ENCODE measurements around the gene SUMF1. TPM values are rescaled to one million over a fixed set of nuclear protein-coding genes. Genes with fewer than 3 reads are reported as not detected.

The SUMF1 gene
- total RNA-seq, 1 donor = 94.5 TPM

- Histone ChIP-seq H3K36me3 (ENCODE audit: insufficient read depth, low read length) (no peaks in the 10 kb centered on the region), H3K9me3 (ENCODE audit: low read depth, low read length) (no peaks in the 10 kb centered on the region), H4K20me1 (ENCODE audit: insufficient read depth, low read length) (no peaks in the 10 kb centered on the region), H3K4me2 (ENCODE audit: insufficient read depth, low read length) (no peak overlapping the region), H2AFZ (ENCODE audit: low read length) (no peak overlapping the region), H3K79me2 (ENCODE audit: insufficient read depth, low read length) (no peaks in the 10 kb centered on the region), H3K4me1 (ENCODE audit: insufficient read depth, low read length) (peaks cover 2% of the 10 kb centered on the region), H3K27ac (ENCODE audit: low read depth, low read length) (no peak overlapping the region), H3K27me3 (ENCODE audit: insufficient read depth, low read length) (no peaks in the 10 kb centered on the region), H3K4me3 (ENCODE audit: insufficient read depth, low read length) (no peak overlapping the region)
- no peak for TF ChIP-seq CTCF (IDR thresholded peaks at IDR 0.05; ENCODE audit: extremely low read depth, low read depth, low read length)
- DNase-seq (ENCODE audit: insufficient read length, low spot score, missing footprints) = no peak
Observed at GRCh38 chr3:4410606-4411005, 56.5 kb downstream of the SUMF1 start.

- TF ChIP-seq CTCF (IDR thresholded peaks at IDR 0.05; ENCODE audit: extremely low read depth, low read depth, low read length) = no peak
- no peak overlapping the region for H3K27ac ChIP-seq (ENCODE audit: low read depth, low read length)
- no peaks in the 10 kb centered on the region for H3K9me3 ChIP-seq (ENCODE audit: low read depth, low read length)
- no peaks in the 10 kb centered on the region for H3K79me2 ChIP-seq (ENCODE audit: insufficient read depth, low read length)
- H3K36me3 ChIP-seq (ENCODE audit: insufficient read depth, low read length) = no peaks in the 10 kb centered on the region
- no peaks in the 10 kb centered on the region for H4K20me1 ChIP-seq (ENCODE audit: insufficient read depth, low read length)
- no peak for DNase-seq (ENCODE audit: insufficient read length, low spot score, missing footprints)
- H3K4me3 ChIP-seq (ENCODE audit: insufficient read depth, low read length) = no peak overlapping the region
- H3K27me3 ChIP-seq (ENCODE audit: insufficient read depth, low read length) = no peaks in the 10 kb centered on the region
- H2AFZ ChIP-seq (ENCODE audit: low read length) = no peak overlapping the region
- no peak overlapping the region for H3K4me2 ChIP-seq (ENCODE audit: insufficient read depth, low read length)
- H3K4me1 ChIP-seq (ENCODE audit: insufficient read depth, low read length) = peaks cover 2% of the 10 kb centered on the region
Observed at GRCh38 chr3:4409971-4410573, 57.0 kb downstream of the SUMF1 start.

- Histone ChIP-seq H3K36me3 (ENCODE audit: insufficient read depth, low read length) (no peaks in the 10 kb centered on the region), H4K20me1 (ENCODE audit: insufficient read depth, low read length) (no peaks in the 10 kb centered on the region), H3K9me3 (ENCODE audit: low read depth, low read length) (no peaks in the 10 kb centered on the region), H3K4me2 (ENCODE audit: insufficient read depth, low read length) (no peak overlapping the region), H2AFZ (ENCODE audit: low read length) (no peak overlapping the region), H3K79me2 (ENCODE audit: insufficient read depth, low read length) (no peaks in the 10 kb centered on the region), H3K4me3 (ENCODE audit: insufficient read depth, low read length) (no peak overlapping the region), H3K4me1 (ENCODE audit: insufficient read depth, low read length) (peaks cover 2% of the 10 kb centered on the region), H3K27ac (ENCODE audit: low read depth, low read length) (no peak overlapping the region), H3K27me3 (ENCODE audit: insufficient read depth, low read length) (no peaks in the 10 kb centered on the region)
- no peak for DNase-seq (ENCODE audit: insufficient read length, low spot score, missing footprints)
- TF ChIP-seq CTCF (IDR thresholded peaks at IDR 0.05; ENCODE audit: extremely low read depth, low read depth, low read length) = no peak
Observed at GRCh38 chr3:4409415-4409814, 57.7 kb downstream of the SUMF1 start.

GRCh38 chr3:4408958-4409357 lies 58.1 kb downstream of the SUMF1 start:
- no peaks in the 10 kb centered on the region for H3K36me3 ChIP-seq (ENCODE audit: insufficient read depth, low read length)

More at GRCh38 chr3:4408958-4409357, 58.1 kb downstream of the SUMF1 start:
- TF ChIP-seq CTCF (IDR thresholded peaks at IDR 0.05; ENCODE audit: extremely low read depth, low read depth, low read length) = no peak
- H4K20me1 ChIP-seq (ENCODE audit: insufficient read depth, low read length) = no peaks in the 10 kb centered on the region
- H3K79me2 ChIP-seq (ENCODE audit: insufficient read depth, low read length) = no peaks in the 10 kb centered on the region
- H3K9me3 ChIP-seq (ENCODE audit: low read depth, low read length) = no peaks in the 10 kb centered on the region
- peaks cover 2% of the 10 kb centered on the region for H3K4me1 ChIP-seq (ENCODE audit: insufficient read depth, low read length)
- H3K4me3 ChIP-seq (ENCODE audit: insufficient read depth, low read length) = no peak overlapping the region
- no peaks in the 10 kb centered on the region for H3K27me3 ChIP-seq (ENCODE audit: insufficient read depth, low read length)
- H3K4me2 ChIP-seq (ENCODE audit: insufficient read depth, low read length) = no peak overlapping the region
- no peak for DNase-seq (ENCODE audit: insufficient read length, low spot score, missing footprints)
- H2AFZ ChIP-seq (ENCODE audit: low read length) = no peak overlapping the region
- no peak overlapping the region for H3K27ac ChIP-seq (ENCODE audit: low read depth, low read length)
